SK-N-SH treated with all-trans-retinoic acid at 6 μM for 48 hours (cell line): Measurements from ENCODE around the gene IMMT.

ENCODE experiments used
- ARNTL ChIP-seq: fragments of 450-650 bp; formaldehyde crosslinking; IDR thresholded peaks from 2 replicates; pipeline ENCODE4 v1.5.0; 2020; ENCODE audit warnings: low read depth, mild to moderate bottlenecking, moderate library complexity, borderline replicate concordance
- BACH2 ChIP-seq: fragments of 250-450 bp; sonication (Bioruptor Pico); IDR thresholded peaks from 2 replicates; pipeline ENCODE4 v1.9.0; 2021; ENCODE audit warnings: mild to moderate bottlenecking, borderline replicate concordance
- CSDC2 ChIP-seq: fragments of 250-450 bp; sonication (Bioruptor Pico); IDR thresholded peaks from 2 replicates; pipeline ENCODE4 v1.5.0; 2020; ENCODE audit warnings: mild to moderate bottlenecking, moderate library complexity
- ESRRG ChIP-seq: fragments of 250-450 bp; sonication (Bioruptor Pico); IDR thresholded peaks from 2 replicates; pipeline ENCODE4 v1.6.1; 2021; ENCODE audit warnings: mild to moderate bottlenecking
- GLIS3 ChIP-seq: fragments of 250-450 bp; sonication (Bioruptor Pico); IDR thresholded peaks from 2 replicates; pipeline ENCODE4 v1.5.0; 2020; ENCODE audit warnings: mild to moderate bottlenecking, moderate library complexity
- POU6F1 ChIP-seq: fragments of 250-450 bp; sonication (Bioruptor Pico); IDR thresholded peaks from 2 replicates; pipeline ENCODE4 v1.8.0; 2021; ENCODE audit warnings: low read depth, mild to moderate bottlenecking, moderate library complexity, borderline replicate concordance
- TSHZ2 ChIP-seq: fragments of 250-450 bp; sonication (Bioruptor Pico); IDR thresholded peaks from 2 replicates; pipeline ENCODE4 v1.5.0; 2020; ENCODE audit warnings: mild to moderate bottlenecking, moderate library complexity
- ZC3H10 ChIP-seq: fragments of 250-450 bp; sonication (Bioruptor Pico); IDR thresholded peaks from 2 replicates; pipeline ENCODE4 v1.5.1; 2021; ENCODE audit warnings: mild to moderate bottlenecking, moderate library complexity
- ZNF70 ChIP-seq: fragments of 450-650 bp; formaldehyde crosslinking; IDR thresholded peaks from 2 replicates; pipeline ENCODE4 v1.5.0; 2020; ENCODE audit warnings: mild to moderate bottlenecking, moderate library complexity
- ZNF8 ChIP-seq: fragments of 450-650 bp; formaldehyde crosslinking; IDR thresholded peaks from 2 replicates; pipeline ENCODE4 v1.5.0; 2020; ENCODE audit warnings: mild to moderate bottlenecking, moderate library complexity
- TF ChIP-seq, protein P1 (sequence below): fragments of 250-450 bp; sonication (Bioruptor Pico); IDR thresholded peaks from 2 replicates; pipeline ENCODE4 v1.8.0; 2020; ENCODE audit warnings: mild to moderate bottlenecking, moderate library complexity, borderline replicate concordance
- TF ChIP-seq, protein P2 (sequence below): fragments of 250-450 bp; sonication (Bioruptor Pico); IDR thresholded peaks from 2 replicates; pipeline ENCODE4 v1.5.1; 2020; ENCODE audit warnings: low read depth, mild to moderate bottlenecking, moderate library complexity

DNA sequence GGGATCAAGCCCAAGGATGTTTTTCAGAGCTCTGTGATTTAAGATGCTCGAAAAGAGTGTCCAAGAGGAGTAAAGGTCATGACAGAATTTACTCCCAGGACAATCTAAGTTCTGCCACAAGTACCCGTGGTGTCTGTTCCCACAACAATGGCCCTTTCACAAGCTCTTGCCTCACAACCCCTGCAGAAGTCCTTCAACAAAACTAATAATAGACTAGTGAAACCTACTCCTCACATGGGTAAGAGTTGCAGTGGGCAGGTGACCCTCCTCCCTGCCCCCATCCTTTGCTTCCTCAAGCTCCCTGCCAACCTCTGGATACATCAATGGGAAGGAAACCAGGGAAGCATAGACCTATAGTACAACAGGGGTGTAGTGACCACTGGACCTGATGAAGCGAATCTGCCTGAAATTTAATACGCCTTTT, 54.3 kb downstream of the IMMT start:
- TF ChIP-seq ESRRG (no peak), BACH2 (CRISPR knock-in tag) (no peak), CSDC2 (CRISPR knock-in tag) (no peak), POU6F1 (no peak), ZC3H10 (CRISPR knock-in tag) (no peak), TSHZ2 (CRISPR knock-in tag) (no peak), ARNTL (CRISPR knock-in tag) (no peak), GLIS3 (CRISPR knock-in tag) (no peak), ZNF70 (CRISPR knock-in tag) (no peak), ZNF8 (no peak)
- TF ChIP-seq, protein P1, sequence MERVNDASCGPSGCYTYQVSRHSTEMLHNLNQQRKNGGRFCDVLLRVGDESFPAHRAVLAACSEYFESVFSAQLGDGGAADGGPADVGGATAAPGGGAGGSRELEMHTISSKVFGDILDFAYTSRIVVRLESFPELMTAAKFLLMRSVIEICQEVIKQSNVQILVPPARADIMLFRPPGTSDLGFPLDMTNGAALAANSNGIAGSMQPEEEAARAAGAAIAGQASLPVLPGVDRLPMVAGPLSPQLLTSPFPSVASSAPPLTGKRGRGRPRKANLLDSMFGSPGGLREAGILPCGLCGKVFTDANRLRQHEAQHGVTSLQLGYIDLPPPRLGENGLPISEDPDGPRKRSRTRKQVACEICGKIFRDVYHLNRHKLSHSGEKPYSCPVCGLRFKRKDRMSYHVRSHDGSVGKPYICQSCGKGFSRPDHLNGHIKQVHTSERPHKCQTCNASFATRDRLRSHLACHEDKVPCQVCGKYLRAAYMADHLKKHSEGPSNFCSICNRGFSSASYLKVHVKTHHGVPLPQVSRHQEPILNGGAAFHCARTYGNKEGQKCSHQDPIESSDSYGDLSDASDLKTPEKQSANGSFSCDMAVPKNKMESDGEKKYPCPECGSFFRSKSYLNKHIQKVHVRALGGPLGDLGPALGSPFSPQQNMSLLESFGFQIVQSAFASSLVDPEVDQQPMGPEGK (CRISPR knock-in tag), result no peak
- TF ChIP-seq, protein P2, sequence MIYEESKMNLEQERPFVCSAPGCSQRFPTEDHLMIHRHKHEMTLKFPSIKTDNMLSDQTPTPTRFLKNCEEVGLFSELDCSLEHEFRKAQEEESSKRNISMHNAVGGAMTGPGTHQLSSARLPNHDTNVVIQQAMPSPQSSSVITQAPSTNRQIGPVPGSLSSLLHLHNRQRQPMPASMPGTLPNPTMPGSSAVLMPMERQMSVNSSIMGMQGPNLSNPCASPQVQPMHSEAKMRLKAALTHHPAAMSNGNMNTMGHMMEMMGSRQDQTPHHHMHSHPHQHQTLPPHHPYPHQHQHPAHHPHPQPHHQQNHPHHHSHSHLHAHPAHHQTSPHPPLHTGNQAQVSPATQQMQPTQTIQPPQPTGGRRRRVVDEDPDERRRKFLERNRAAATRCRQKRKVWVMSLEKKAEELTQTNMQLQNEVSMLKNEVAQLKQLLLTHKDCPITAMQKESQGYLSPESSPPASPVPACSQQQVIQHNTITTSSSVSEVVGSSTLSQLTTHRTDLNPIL (CRISPR knock-in tag), result no peak
